RPMI7951 (cell line): Measurements from ENCODE around the gene GPR83. TPM values are rescaled to one million over a fixed set of nuclear protein-coding genes. Genes with fewer than 3 reads are reported as not detected.
A peak's percentile ranks its signal among the peaks of the same experiment; 100 is the strongest.
"Not testable (repeated sequence)": the region's sequence is repeated elsewhere in the genome, so short reads cannot be mapped to it uniquely, and the experiment has no call there.

Source experiments
- DNase-seq: peaks from one replicate; pipeline ENCODE4 v3.0.0-alpha.2; 2012; ENCODE audit warnings: low read depth
- total RNA-seq: library from RNA; depleted of rRNA; stranded (reverse); fragments of >200 nt; shearing (Covaris generic); gene quantifications from 2 replicates; pipeline ENCODE4 v1.2.3, GENCODE V29; 2014; rRNA removed

GPR83 gene
- total RNA-seq: not detected in 2 replicates

GRCh38 chr11:94400839-94401772, at the start of gene GPR83:
Gene GPR83 (minus strand): TSS chr11:94401419. CDS start chr11:94401247, 172 bp downstream.
- no peak for DNase-seq

GRCh38 chr11:94450048-94450447, 48.8 kb upstream of the GPR83 start:
- DNase-seq: no peak

GRCh38 chr11:94449437-94449836, 48.2 kb upstream of the GPR83 start:
- peak; percentile 24 for DNase-seq

GRCh38 chr11:94449029-94449428, 47.8 kb upstream of the GPR83 start:
- no peak for DNase-seq

- no peak for DNase-seq
Measured at GRCh38 chr11:94447149-94447548, 45.9 kb upstream of the GPR83 start.

- DNase-seq: no peak
Measured at GRCh38 chr11:94445641-94446040, 44.4 kb upstream of the GPR83 start.

- DNase-seq: no peak
Measured at GRCh38 chr11:94433049-94433448, 31.8 kb upstream of the GPR83 start.

GRCh38 chr11:94424662-94425061, 23.4 kb upstream of the GPR83 start:
- no peak for DNase-seq

GRCh38 chr11:94424011-94424410, 22.8 kb upstream of the GPR83 start:
- no peak for DNase-seq

- DNase-seq: no peak
Measured at GRCh38 chr11:94423507-94423906, 22.3 kb upstream of the GPR83 start.

- DNase-seq: no peak
Measured at GRCh38 chr11:94418123-94418765, 17.0 kb upstream of the GPR83 start.

- DNase-seq: peak; percentile 32
Measured at GRCh38 chr11:94417386-94417987, 16.3 kb upstream of the GPR83 start.

GRCh38 chr11:94405062-94405833, 4.0 kb upstream of the GPR83 start:
- DNase-seq: no peak

GRCh38 chr11:94402355-94402754, 1.1 kb upstream of the GPR83 start:
- no peak for DNase-seq

- DNase-seq: no peak
Measured at GRCh38 chr11:94401773-94402265, 600 bp upstream of the GPR83 start.

- DNase-seq: no peak
Measured at GRCh38 chr11:94400457-94400838, 771 bp downstream of the GPR83 start.

GRCh38 chr11:94400050-94400449, 1.2 kb downstream of the GPR83 start:
- no peak for DNase-seq

- DNase-seq: no peak
Measured at GRCh38 chr11:94398101-94398500, 3.1 kb downstream of the GPR83 start.

GRCh38 chr11:94396282-94396681, 4.9 kb downstream of the GPR83 start:
- no peak for DNase-seq

GRCh38 chr11:94391937-94392336, 9.3 kb downstream of the GPR83 start:
- not testable (repeated sequence) for DNase-seq

GRCh38 chr11:94379613-94380012, 21.6 kb downstream of the GPR83 start:
- no peak for DNase-seq

GRCh38 chr11:94376841-94377240, 24.4 kb downstream of the GPR83 start:
- DNase-seq: no peak
